ENCODE results near the gene DAPK1.

Gene DAPK1

DNA sequence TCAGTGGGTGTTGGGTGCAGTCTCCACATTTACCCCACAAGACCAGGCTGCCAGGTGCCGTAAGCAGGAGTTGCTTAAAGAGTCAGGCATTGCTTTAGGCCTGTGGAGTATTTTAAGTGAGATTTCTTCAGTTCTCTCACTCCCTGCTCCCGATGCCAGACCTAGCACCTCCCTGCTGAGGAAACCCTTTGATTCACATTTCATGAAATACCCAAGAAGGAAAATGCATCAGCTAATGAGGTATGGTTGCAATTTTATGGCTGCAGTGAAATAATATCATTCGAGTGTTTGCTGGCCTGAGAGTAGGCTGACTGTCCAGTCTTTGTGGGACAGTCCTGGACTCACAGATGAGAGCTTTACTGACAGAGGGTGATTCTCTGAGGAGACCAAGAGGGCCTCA, 160.8 kb downstream of the DAPK1 start:
- Histone ChIP-seq H3K36me3 (ENCODE audit: insufficient read depth) (no peaks in the 10 kb centered on the region), H3K27me3 (ENCODE audit: insufficient read depth, low read depth) (no peaks in the 10 kb centered on the region)

GRCh38 chr9:87659534-87660419, 162.1 kb downstream of the DAPK1 start:
- no peak for TF ChIP-seq CTCF (conservative IDR thresholded peaks at IDR 0.05; ENCODE audit: low read depth, low read length)
- H3K4me1 ChIP-seq (ENCODE audit: low read depth, poor library complexity, severe bottlenecking) = no peaks in the 10 kb centered on the region
- no peak overlapping the region for H3K27ac ChIP-seq
- H2AFZ ChIP-seq (ENCODE audit: low read depth) = no peak overlapping the region
- H3K4me2 ChIP-seq = no peak overlapping the region
- H3K4me3 ChIP-seq (IDR thresholded peaks at IDR 0.05; ENCODE audit: insufficient read depth, low read depth, low read length) = no peak overlapping the region
- H3K36me3 ChIP-seq (ENCODE audit: insufficient read depth) = no peaks in the 10 kb centered on the region
- no peak overlapping the region for H3K9ac ChIP-seq
- no peaks in the 10 kb centered on the region for H3K79me2 ChIP-seq (ENCODE audit: insufficient read depth, low read depth)
- no peaks in the 10 kb centered on the region for H3K27me3 ChIP-seq (ENCODE audit: insufficient read depth, low read depth)
- H4K20me1 ChIP-seq (ENCODE audit: insufficient read depth) = no peaks in the 10 kb centered on the region

More for the DNA sequence above, 160.8 kb downstream of the DAPK1 start:
- Histone ChIP-seq H2AFZ (ENCODE audit: low read depth) (no peak overlapping the region), H3K27ac (no peak overlapping the region), H3K4me1 (ENCODE audit: low read depth, poor library complexity, severe bottlenecking) (no peaks in the 10 kb centered on the region), H3K79me2 (ENCODE audit: insufficient read depth, low read depth) (no peaks in the 10 kb centered on the region), H3K9ac (no peak overlapping the region), H3K4me3 (IDR thresholded peaks at IDR 0.05; ENCODE audit: insufficient read depth, low read depth, low read length) (no peak overlapping the region), H4K20me1 (ENCODE audit: insufficient read depth) (no peaks in the 10 kb centered on the region), H3K4me2 (no peak overlapping the region)
- TF ChIP-seq CTCF (conservative IDR thresholded peaks at IDR 0.05; ENCODE audit: low read depth, low read length) = no peak

- no peaks in the 10 kb centered on the region for H3K27me3 ChIP-seq (ENCODE audit: insufficient read depth, low read depth)
- H3K27ac ChIP-seq = no peak overlapping the region
- no peaks in the 10 kb centered on the region for H3K4me1 ChIP-seq (ENCODE audit: low read depth, poor library complexity, severe bottlenecking)
- no peaks in the 10 kb centered on the region for H3K79me2 ChIP-seq (ENCODE audit: insufficient read depth, low read depth)
- no peak overlapping the region for H3K4me2 ChIP-seq
- H3K4me3 ChIP-seq (IDR thresholded peaks at IDR 0.05; ENCODE audit: insufficient read depth, low read depth, low read length) = no peak overlapping the region
- TF ChIP-seq CTCF (conservative IDR thresholded peaks at IDR 0.05; ENCODE audit: low read depth, low read length) = no peak
- H2AFZ ChIP-seq (ENCODE audit: low read depth) = no peak overlapping the region
- no peak overlapping the region for H3K9ac ChIP-seq
- H3K36me3 ChIP-seq (ENCODE audit: insufficient read depth) = no peaks in the 10 kb centered on the region
- no peaks in the 10 kb centered on the region for H4K20me1 ChIP-seq (ENCODE audit: insufficient read depth)
Measured at GRCh38 chr9:87661241-87661640, 163.6 kb downstream of the DAPK1 start.

GRCh38 chr9:87662808-87663528, 165.3 kb downstream of the DAPK1 start:
- Histone ChIP-seq H3K27ac (no peak overlapping the region), H3K36me3 (ENCODE audit: insufficient read depth) (no peaks in the 10 kb centered on the region), H3K4me2 (no peak overlapping the region), H3K9ac (no peak overlapping the region), H3K27me3 (ENCODE audit: insufficient read depth, low read depth) (no peaks in the 10 kb centered on the region), H3K79me2 (ENCODE audit: insufficient read depth, low read depth) (no peaks in the 10 kb centered on the region), H3K4me1 (ENCODE audit: low read depth, poor library complexity, severe bottlenecking) (no peaks in the 10 kb centered on the region), H3K4me3 (IDR thresholded peaks at IDR 0.05; ENCODE audit: insufficient read depth, low read depth, low read length) (no peak overlapping the region), H4K20me1 (ENCODE audit: insufficient read depth) (no peaks in the 10 kb centered on the region), H2AFZ (ENCODE audit: low read depth) (no peak overlapping the region)
- TF ChIP-seq CTCF (conservative IDR thresholded peaks at IDR 0.05; ENCODE audit: low read depth, low read length) = peak; percentile 54
